GM10847 (cell line): ENCODE data around the gene SIGLEC15.

Experiments
- POLR2A ChIP-seq: IDR thresholded peaks from 2 replicates; pipeline ENCODE4 v1.6.1; 2011; ENCODE audit not compliant: insufficient read length; ENCODE audit errors: extremely low read depth

Gene SIGLEC15, protein sequence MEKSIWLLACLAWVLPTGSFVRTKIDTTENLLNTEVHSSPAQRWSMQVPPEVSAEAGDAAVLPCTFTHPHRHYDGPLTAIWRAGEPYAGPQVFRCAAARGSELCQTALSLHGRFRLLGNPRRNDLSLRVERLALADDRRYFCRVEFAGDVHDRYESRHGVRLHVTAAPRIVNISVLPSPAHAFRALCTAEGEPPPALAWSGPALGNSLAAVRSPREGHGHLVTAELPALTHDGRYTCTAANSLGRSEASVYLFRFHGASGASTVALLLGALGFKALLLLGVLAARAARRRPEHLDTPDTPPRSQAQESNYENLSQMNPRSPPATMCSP

DNA sequence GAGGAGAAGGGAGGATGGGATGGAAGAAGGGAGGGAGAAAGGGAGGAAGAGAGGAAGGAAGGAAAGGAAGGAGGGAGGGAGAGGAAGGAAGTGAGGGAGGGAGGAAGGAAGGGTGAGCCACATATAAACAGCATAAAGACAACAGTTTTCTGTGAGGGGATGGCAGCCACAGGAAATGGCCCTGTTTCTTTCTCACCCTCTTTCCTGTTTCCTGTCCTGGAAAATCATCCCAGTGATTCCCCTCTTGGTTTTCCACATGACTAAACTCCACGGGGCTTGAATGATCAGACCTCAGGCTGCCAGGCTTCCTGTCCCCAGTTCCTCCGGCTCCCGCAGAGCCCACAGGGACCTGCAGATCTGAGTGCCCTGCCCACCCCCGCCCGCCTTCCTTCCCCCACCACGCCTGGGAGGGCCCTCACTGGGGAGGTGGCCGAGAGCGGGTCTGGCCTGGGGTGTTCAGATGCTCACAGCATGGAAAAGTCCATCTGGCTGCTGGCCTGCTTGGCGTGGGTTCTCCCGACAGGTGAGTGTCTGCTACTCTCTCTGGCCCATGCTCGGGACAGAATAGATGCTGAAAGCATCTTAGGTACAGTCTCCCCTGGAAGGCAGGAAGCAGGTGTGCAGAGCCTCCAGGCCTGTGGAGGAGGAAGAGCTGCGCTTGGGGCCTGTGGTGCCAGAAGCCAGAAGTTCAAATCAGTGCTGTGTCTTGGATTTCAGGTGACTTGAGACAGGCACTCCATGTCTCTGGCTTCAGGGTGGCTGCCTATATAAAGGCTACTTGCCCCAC lies at the start of gene SIGLEC15:
SIGLEC15 (plus strand) TSS at position 418 of the 787 bp plus-strand sequence; CDS start at position 472, 54 bp downstream.
- no peak for TF ChIP-seq POLR2A

- TF ChIP-seq POLR2A, result no peak
Observed at GRCh38 chr18:45775743-45776142, 49.7 kb upstream of the SIGLEC15 start.

DNA sequence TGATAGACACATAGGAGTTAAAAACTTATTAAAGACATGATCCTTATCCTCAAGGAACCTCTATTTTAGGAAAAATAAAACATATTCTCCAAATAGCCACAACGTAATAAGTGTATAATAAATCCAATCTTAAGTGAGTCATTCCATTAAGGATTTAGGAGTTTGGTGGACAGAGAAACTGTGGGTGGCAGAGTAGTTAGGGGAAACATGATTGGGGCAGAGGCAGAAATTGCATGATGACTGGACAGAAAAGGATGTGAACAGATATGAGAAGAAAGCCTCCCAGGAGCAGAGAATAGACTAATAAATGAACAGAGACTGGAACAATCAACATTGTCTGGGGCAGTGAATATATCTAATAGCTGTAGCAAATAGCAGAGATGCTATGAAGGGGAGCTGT lies 48.1 kb upstream of the SIGLEC15 start:
- TF ChIP-seq POLR2A, result no peak

DNA sequence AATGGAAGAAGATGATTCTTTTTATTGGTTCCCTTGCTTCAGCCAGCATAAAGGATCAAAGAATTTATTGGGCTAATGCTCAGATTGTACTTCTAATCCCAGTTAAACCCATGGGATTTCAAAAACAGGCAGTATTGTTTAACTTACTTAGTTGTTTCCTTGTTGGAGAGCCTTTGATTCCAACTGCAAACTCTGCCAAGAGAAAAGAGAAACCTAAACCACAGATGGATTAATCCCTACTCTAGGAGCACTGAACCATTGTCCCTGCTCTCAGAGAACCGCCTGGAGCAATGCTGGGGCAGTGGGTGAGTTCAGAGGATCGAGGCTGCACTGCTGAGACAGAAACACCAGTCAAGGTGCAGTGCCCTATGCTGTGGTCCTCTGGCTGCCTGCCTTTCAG lies 44.9 kb upstream of the SIGLEC15 start:
- TF ChIP-seq POLR2A, result no peak

GRCh38 chr18:45782662-45783061 lies 42.8 kb upstream of the SIGLEC15 start:
- no peak for TF ChIP-seq POLR2A

DNA sequence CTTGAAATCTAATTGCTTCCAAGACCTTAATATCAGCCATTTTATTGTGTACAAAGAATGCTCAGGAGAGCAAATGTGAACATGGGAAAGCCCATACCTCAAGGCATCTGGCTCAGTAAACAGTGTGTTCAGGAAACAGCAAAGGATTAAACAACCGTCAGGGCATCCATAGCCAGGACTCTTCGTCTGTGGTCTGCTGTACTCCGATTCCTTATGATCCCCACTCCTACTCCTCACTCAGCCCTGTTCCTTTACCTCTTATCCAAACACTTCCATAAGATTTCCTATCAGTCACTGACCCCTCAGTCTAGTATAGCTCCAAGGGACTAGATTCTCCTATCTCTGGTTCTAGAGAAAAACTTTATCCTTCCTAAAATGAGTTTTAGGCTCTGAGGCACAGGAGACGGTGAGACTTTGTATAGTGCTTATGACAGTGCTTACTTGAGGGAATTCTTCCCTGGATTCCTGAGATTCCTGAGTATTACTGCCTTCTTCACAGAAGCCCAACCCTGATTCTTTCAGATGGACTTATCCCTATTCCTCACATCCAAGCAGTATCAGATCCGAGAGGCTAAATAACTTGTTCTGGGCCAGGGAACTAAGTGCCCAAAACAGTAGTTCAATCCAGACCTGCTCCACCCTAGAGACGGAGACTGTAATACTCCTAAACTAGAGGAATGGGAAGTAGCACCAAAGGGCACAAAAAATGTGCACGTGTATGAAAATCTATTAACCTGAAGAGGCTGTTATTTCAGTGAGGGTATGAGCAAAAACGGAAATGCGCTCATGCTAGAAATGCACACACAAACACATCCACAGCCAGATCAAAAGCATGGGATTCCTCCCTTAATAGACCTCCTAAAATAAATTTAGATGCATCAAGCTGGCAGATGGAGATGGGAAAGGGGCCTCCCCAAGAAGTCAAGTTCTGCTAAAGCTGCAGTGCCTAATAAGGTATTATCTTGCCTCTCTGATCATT lies 42.1 kb upstream of the SIGLEC15 start:
- no peak for TF ChIP-seq POLR2A

DNA sequence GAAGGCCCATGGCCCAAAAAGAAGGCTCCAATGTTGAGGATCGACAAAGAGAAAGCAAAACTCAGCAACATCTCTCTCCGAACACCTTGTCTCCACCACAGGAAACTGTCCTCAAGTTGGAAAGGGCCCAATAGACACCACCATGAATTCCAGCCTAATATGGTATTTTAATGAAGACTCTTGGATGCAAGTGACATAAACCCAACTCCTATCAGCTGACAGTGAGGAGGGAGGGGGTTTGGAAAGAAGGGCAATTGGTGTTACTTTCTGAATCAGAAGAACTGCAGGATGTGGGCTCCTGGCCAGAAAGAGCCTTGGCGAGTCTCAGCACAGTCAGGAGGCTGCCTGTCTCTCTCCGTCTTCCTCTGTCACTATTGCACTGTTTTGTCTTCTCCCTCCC lies 40.3 kb upstream of the SIGLEC15 start:
- TF ChIP-seq POLR2A, result no peak

GRCh38 chr18:45786941-45787340 lies 38.5 kb upstream of the SIGLEC15 start:
- TF ChIP-seq POLR2A, result no peak

GRCh38 chr18:45787346-45787745 lies 38.1 kb upstream of the SIGLEC15 start:
- TF ChIP-seq POLR2A, result no peak

DNA sequence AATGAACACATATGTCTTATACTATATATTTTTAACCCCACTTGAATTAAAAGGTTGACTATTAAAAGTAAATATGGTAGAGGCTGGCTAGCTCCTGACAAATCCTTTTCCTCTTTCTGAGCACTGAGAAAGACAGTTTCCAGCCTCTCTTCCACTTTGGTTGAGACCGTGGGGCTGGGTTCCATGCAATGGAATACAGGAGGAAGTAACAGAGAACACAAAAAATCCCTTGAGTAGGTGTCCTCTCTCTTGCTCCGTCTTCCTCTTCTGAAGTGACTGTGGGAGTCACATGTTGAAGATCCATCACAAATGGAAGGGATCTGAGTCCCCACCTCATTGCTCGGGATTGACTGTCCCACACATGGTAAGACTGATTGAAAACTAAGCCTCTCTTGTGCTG lies 36.6 kb upstream of the SIGLEC15 start:
- no peak for TF ChIP-seq POLR2A

GRCh38 chr18:45792506-45793263 lies 32.8 kb upstream of the SIGLEC15 start:
- TF ChIP-seq POLR2A, result no peak

- TF ChIP-seq POLR2A, result no peak
Observed at GRCh38 chr18:45793264-45793965, 32.1 kb upstream of the SIGLEC15 start.

DNA sequence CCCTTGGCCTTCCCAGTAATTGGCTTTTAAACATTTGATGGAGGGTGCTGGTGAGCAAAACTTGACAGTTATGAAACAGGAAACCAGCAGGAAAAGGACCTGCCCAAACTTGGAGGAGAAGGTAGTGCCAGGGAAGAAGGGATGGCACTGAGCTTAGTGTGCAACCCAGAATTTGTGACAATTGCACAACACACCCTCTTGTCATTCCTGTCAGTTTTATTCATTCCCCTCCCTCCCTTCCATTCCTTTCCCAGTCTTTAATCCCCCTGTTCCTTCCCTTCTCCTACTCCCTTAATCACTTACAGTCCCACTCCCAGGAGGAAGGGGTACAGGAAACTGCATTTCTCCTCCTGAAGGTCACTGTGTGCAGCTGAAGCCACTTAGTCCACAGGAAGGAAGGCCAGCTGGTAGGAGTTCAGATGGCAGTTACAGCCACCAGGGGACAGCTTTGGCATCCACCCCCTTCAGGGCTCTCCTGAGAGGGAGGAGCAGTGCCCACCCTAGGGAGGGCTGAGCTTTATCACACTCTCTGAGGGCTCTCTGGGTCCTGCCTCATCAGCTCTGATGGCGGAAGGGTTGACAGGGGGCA lies 24.0 kb upstream of the SIGLEC15 start:
- no peak for TF ChIP-seq POLR2A
